HFFc6 (cell line): Measurements from ENCODE around the gene GPA33. TPM values are rescaled to one million over a fixed set of nuclear protein-coding genes. Genes with fewer than 3 reads are reported as not detected.

Experiments
- DNase-seq: peaks from one replicate; pipeline ENCODE4 v3.0.0-alpha.2; 2018
- H3K27ac Mint-ChIP-seq: 2 replicates; pipeline ENCODE4 v1.8.0; 2020; ENCODE audit warnings: mild to moderate bottlenecking, mixed read lengths
- H3K27me3 Mint-ChIP-seq: 2 replicates; pipeline ENCODE4 v1.8.0; 2021; ENCODE audit warnings: mild to moderate bottlenecking, moderate library complexity, mixed read lengths; ENCODE audit not compliant: insufficient read depth
- H3K36me3 Mint-ChIP-seq: 2 replicates; pipeline ENCODE4 v1.8.0; 2021; ENCODE audit warnings: low read depth, mixed read lengths
- H3K4me1 Mint-ChIP-seq: 2 replicates; pipeline ENCODE4 v1.8.0; 2020; ENCODE audit warnings: low read depth, mixed read lengths
- H3K4me3 Mint-ChIP-seq: 2 replicates; pipeline ENCODE4 v1.8.0; 2020; ENCODE audit warnings: mild to moderate bottlenecking, moderate library complexity, mixed read lengths
- H3K9me3 Mint-ChIP-seq: 2 replicates; pipeline ENCODE4 v1.8.0; 2020; ENCODE audit warnings: mild to moderate bottlenecking, mixed read lengths
- total RNA-seq, 6 experiments: library from RNA; stranded (reverse); fragmentation: NEBNext Ultra II Directional; extraction: Animal tissue kit (Norgen Biotek cat#: 25700); gene quantifications; 2 replicates in 1 of 6; 3 replicates in 5 of 6; pipeline ENCODE4 v1.2.3, GENCODE V29; 2021
- TF ChIP-seq, protein P1 (sequence below): fragments of 200-600 bp; sonication (generic); IDR thresholded peaks from 2 replicates; pipeline ENCODE4 v1.5.0; 2021; ENCODE audit warnings: antibody characterized with exemption, mild to moderate bottlenecking

The GPA33 gene
- total RNA-seq, 6 experiments from 2014 or later: not detected

DNA sequence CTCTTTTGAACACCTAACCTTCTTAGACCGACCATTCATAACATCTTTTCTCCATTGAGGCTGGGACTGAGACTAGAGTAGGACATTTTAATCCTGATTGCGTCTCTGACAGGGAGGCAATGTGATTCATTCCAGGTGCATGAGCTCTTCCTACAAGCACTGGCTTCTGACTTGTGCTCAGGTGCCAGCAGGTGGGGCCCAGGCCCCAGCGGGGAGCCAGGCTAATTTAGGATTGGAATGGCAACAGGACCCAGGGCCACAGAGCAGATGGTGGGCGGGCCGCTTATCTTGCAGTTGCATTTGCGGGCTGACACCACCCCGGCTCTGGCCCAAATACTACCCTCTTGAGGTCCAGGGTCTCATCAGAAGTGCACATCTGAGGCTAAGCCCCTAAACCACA lies 4.1 kb downstream of the GPA33 start:
- no peaks in the 10 kb centered on the region for H3K4me1 Mint-ChIP-seq
- H3K27me3 Mint-ChIP-seq: peaks cover 16% of the 10 kb centered on the region
- H3K27ac Mint-ChIP-seq: no peak overlapping the region

DNA sequence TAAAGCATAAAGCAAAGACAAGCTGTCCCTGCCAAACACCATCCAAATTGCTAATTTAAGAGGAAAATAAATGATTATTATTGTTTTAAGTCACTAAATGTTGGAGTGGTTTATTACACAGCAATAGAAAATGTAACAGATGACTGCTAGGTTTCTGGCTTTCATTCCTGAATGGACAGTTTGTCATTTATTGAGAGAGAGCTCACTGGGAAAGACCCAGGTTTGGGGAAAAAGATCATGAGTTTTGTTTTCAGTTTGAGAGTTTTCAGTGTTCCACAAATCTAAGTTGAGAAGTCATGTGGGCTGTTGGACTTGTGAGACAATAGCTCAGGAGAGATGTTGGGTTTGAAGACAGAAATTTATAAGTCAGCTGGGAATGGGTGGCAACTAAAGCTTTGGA lies 5.4 kb downstream of the GPA33 start:
- Mint-ChIP-seq H3K36me3 (no peaks in the 10 kb centered on the region), H3K4me1 (no peaks in the 10 kb centered on the region), H3K27ac (no peak overlapping the region), H3K9me3 (no peaks in the 10 kb centered on the region), H3K27me3 (peaks cover 17% of the 10 kb centered on the region), H3K4me3 (no peak overlapping the region)
- TF ChIP-seq, protein P1, sequence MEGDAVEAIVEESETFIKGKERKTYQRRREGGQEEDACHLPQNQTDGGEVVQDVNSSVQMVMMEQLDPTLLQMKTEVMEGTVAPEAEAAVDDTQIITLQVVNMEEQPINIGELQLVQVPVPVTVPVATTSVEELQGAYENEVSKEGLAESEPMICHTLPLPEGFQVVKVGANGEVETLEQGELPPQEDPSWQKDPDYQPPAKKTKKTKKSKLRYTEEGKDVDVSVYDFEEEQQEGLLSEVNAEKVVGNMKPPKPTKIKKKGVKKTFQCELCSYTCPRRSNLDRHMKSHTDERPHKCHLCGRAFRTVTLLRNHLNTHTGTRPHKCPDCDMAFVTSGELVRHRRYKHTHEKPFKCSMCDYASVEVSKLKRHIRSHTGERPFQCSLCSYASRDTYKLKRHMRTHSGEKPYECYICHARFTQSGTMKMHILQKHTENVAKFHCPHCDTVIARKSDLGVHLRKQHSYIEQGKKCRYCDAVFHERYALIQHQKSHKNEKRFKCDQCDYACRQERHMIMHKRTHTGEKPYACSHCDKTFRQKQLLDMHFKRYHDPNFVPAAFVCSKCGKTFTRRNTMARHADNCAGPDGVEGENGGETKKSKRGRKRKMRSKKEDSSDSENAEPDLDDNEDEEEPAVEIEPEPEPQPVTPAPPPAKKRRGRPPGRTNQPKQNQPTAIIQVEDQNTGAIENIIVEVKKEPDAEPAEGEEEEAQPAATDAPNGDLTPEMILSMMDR: no peak
- DNase-seq: no peak

More for the DNA sequence above, 4.1 kb downstream of the GPA33 start:
- TF ChIP-seq, protein P1: no peak
- Mint-ChIP-seq H3K9me3 (no peaks in the 10 kb centered on the region), H3K36me3 (no peaks in the 10 kb centered on the region), H3K4me3 (no peak overlapping the region)
- DNase-seq: no peak

DNA sequence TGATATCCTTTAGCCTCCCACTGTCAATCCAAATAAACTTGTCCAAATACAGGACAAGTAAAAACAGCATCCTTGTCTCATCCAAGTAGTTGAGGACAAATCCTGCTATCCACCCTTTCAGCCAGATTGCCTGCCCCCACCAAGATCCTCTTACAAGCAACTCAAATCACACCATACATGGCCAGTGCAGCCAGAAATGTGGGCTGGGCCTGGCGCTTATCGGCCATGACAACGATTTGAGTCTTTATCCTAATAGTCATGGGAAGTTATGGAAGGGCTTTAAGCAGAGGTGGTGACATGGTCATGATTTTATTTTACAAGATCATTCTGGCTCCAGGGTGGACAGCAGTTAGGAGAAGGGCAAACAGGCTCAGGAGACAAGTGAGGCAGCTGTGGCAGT lies 6.3 kb downstream of the GPA33 start:
- TF ChIP-seq, protein P1: no peak
- Mint-ChIP-seq H3K36me3 (no peaks in the 10 kb centered on the region), H3K4me1 (no peaks in the 10 kb centered on the region), H3K27me3 (peaks cover 17% of the 10 kb centered on the region), H3K9me3 (no peaks in the 10 kb centered on the region), H3K4me3 (no peak overlapping the region), H3K27ac (no peak overlapping the region)
- DNase-seq: no peak

GRCh38 chr1:167083066-167083665 lies 7.0 kb downstream of the GPA33 start:
- H3K4me3 Mint-ChIP-seq: no peak overlapping the region
- H3K27me3 Mint-ChIP-seq: peaks cover 17% of the 10 kb centered on the region
- H3K27ac Mint-ChIP-seq: no peak overlapping the region
- no peak for DNase-seq
- no peaks in the 10 kb centered on the region for H3K36me3 Mint-ChIP-seq
- no peaks in the 10 kb centered on the region for H3K9me3 Mint-ChIP-seq
- no peaks in the 10 kb centered on the region for H3K4me1 Mint-ChIP-seq
- TF ChIP-seq, protein P1: no peak

DNA sequence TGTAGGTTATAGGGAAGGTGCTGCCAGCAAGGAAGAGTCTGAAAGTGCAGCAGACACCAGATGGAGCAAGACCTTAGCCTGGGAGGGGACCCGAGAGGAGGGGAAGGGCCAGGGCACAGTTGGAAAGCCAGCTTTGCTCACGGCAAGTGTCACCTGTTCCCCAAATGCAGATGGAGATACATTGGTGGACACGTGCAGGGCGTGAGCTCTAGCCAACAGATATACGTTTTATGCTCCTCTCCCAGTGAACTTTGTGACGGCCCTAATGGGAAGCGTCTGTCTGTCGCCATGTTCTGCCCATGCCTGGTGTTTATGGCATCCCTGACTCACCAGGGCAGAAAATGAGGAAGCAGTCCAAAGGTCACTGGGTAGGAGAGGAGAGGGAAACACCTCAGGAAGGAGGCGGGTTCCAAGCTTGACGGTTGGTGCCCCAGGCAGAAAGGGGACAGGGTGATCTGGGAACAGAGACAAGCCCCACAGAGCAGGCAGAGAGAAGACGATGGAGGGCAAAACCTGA lies 7.6 kb downstream of the GPA33 start:
- DNase-seq: no peak
- Mint-ChIP-seq H3K27me3 (peaks cover 17% of the 10 kb centered on the region), H3K9me3 (no peaks in the 10 kb centered on the region), H3K27ac (no peak overlapping the region), H3K4me3 (no peak overlapping the region), H3K4me1 (no peaks in the 10 kb centered on the region), H3K36me3 (no peaks in the 10 kb centered on the region)
- TF ChIP-seq, protein P1: no peak
